BLaER1 treated with 17β-estradiol and CSF1 and Interleukin-3, amounts not matched to agents 10 nM and 100 nM (cell line): ENCODE data around the gene PLEKHM2.

ENCODE experiments used
- H3K27ac ChIP-seq, 11 experiments: shearing (Covaris generic); formaldehyde crosslinking; 2 replicates each; pipeline ENCODE4 v1.8.1; 2022
- H3K27me3 ChIP-seq, 11 experiments: shearing (Covaris generic); formaldehyde crosslinking; 2 replicates each; pipeline ENCODE4 v1.8.1; 2022
- H3K36me3 ChIP-seq, 11 experiments: shearing (Covaris generic); formaldehyde crosslinking; 2 replicates each; pipeline ENCODE4 v1.8.1; 2022
- H3K4me1 ChIP-seq, 10 experiments: shearing (Covaris generic); formaldehyde crosslinking; 2 replicates each; pipeline ENCODE4 v1.8.1; 2022
- H3K4me2 ChIP-seq, 11 experiments: shearing (Covaris generic); formaldehyde crosslinking; 2 replicates each; pipeline ENCODE4 v1.8.1; 2022
- H3K4me3 ChIP-seq, 10 experiments: shearing (Covaris generic); formaldehyde crosslinking; 2 replicates each; pipeline ENCODE4 v1.8.1; 2022
- H3K9ac ChIP-seq, 11 experiments: shearing (Covaris generic); formaldehyde crosslinking; 2 replicates each; pipeline ENCODE4 v1.8.1; 2022
- H3K9me3 ChIP-seq, 11 experiments: shearing (Covaris generic); formaldehyde crosslinking; replicated peaks in 1 of 11; 2 replicates each; pipeline ENCODE4 v1.8.1; 2022
- H4K20me1 ChIP-seq, 11 experiments: shearing (Covaris generic); formaldehyde crosslinking; 2 replicates each; pipeline ENCODE4 v1.8.1; 2022
- Cebpa-rat ChIP-seq, 11 experiments: shearing (Covaris generic); IDR thresholded peaks; 2 replicates each; pipeline ENCODE4 v1.8.1; 2022

PLEKHM2 gene

GRCh38 chr1:15734296-15734695 lies 50.2 kb downstream of the PLEKHM2 start:
- Histone ChIP-seq H3K4me2 (no peak overlapping the region), H3K27ac (no peak overlapping the region), H4K20me1 (peaks cover 0 to 90% (median 37%) of the 10 kb centered on the region in 11 experiments; a peak in 17 of 22 replicates), H3K9ac (no peak overlapping the region; a peak in 1 of 22 replicates), H3K4me3 (no peak overlapping the region), H3K36me3 (peaks cover 50 to 61% (median 57%) of the 10 kb centered on the region in 11 experiments), H3K9me3 (no peaks in the 10 kb centered on the region), H3K4me1 (peaks cover 8 to 18% (median 13%) of the 10 kb centered on the region in 10 experiments; a peak in 14 of 20 replicates), H3K27me3 (no peaks in the 10 kb centered on the region)
- no peak for TF ChIP-seq Cebpa-rat (IDR thresholded peaks at IDR 0.05)

DNA sequence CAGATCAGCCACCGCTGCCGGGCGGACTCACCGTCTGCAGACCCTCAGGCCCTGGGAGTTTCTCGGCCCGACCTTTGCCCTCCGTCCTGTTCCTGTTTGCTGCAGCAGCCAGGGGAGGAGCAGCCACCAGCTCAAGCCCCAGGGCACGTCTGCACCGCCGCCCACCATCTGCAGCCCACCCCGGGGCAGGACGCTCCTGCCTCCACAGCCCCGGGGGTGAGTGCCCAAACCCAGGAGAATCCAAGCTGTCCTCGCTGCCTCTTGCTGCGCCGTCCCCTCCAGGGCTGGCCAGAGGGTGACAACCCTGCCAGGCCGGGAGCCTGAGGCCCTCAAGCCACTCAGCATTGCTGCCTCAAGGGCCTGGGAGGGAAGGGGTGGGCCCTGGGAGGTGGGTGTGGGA lies 50.8 kb downstream of the PLEKHM2 start:
- Histone ChIP-seq H3K9ac (no peak overlapping the region; a peak in 1 of 22 replicates), H3K27me3 (no peaks in the 10 kb centered on the region), H4K20me1 (peaks cover 0 to 94% (median 37%) of the 10 kb centered on the region in 11 experiments; a peak in 17 of 22 replicates), H3K4me2 (no peak overlapping the region), H3K4me1 (peaks cover 8 to 18% (median 13%) of the 10 kb centered on the region in 10 experiments; a peak in 14 of 20 replicates), H3K9me3 (no peaks in the 10 kb centered on the region), H3K4me3 (no peak overlapping the region), H3K27ac (no peak overlapping the region), H3K36me3 (peaks cover 45 to 56% (median 53%) of the 10 kb centered on the region in 11 experiments)
- TF ChIP-seq Cebpa-rat (IDR thresholded peaks at IDR 0.05): no peak

GRCh38 chr1:15735304-15736037 lies 51.4 kb downstream of the PLEKHM2 start:
- Histone ChIP-seq H3K27me3 (no peaks in the 10 kb centered on the region), H3K4me3 (no peak overlapping the region), H3K27ac (no peak overlapping the region), H4K20me1 (peaks cover 0 to 97% (median 37%) of the 10 kb centered on the region in 11 experiments; a peak in 17 of 22 replicates), H3K4me1 (peaks cover 8 to 18% (median 13%) of the 10 kb centered on the region in 10 experiments; a peak in 14 of 20 replicates), H3K36me3 (peaks cover 41 to 51% (median 48%) of the 10 kb centered on the region in 11 experiments), H3K9ac (no peak overlapping the region), H3K9me3 (no peaks in the 10 kb centered on the region), H3K4me2 (no peak overlapping the region)
- TF ChIP-seq Cebpa-rat (IDR thresholded peaks at IDR 0.05): no peak

DNA sequence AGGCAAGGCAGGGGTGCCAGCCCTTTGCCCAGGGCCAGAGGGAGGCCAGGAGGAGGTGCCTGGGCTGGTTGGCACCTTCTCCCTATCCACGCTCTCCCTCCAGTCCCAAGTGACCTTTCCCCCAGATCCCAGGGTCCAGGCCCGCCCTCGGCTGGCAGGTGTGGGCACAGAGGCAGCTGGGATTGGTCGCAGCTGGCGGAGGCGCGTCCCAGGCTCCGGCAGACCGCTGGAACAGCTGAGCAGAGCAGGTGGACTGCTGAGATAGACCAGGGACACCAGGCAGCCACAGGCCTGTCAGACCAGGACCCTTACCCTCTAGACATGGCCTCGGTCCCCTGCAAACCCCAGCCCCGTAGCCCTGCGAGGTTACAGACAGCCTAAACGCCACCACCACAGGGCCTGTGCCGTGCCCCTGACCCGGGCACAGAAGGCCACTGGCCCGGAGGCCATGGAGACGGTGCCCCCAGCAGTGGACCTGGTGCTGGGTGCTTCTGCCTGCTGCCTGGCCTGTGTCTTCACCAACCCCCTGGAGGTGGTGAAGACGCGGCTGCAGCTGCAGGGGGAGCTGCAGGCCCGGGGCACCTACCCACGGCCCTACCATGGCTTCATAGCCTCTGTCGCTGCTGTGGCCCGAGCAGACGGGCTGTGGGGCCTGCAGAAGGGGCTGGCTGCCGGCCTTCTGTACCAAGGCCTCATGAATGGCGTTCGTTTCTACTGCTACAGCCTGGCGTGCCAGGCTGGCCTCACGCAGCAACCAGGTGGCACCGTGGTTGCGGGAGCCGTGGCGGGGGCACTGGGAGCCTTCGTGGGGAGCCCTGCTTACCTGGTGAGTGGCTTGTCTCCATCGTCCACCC lies 52.1 kb downstream of the PLEKHM2 start, which contains the start of gene SLC25A34:
Gene SLC25A34, plus strand, starts transcription at position 221 of the 854 bp plus-strand sequence. Its CDS starts 228 bp downstream, at position 449.
- Histone ChIP-seq H3K4me1 (peaks cover 8 to 18% (median 13%) of the 10 kb centered on the region in 10 experiments; a peak in 14 of 20 replicates), H3K4me3 (no peak within 1 kb of the TSS), H3K9ac (no peak within 1 kb of the TSS), H4K20me1 (peaks cover 0 to 97% (median 31%) of the 10 kb centered on the region in 11 experiments; a peak in 17 of 22 replicates), H3K4me2 (no peak within 1 kb of the TSS), H3K27me3 (no peaks in the 10 kb centered on the region), H3K9me3 (no peaks in the 10 kb centered on the region), H3K36me3 (peaks cover 33 to 43% (median 41%) of the 10 kb centered on the region in 11 experiments), H3K27ac (no peak within 1 kb of the TSS)
- TF ChIP-seq Cebpa-rat (IDR thresholded peaks at IDR 0.05): no peak

DNA sequence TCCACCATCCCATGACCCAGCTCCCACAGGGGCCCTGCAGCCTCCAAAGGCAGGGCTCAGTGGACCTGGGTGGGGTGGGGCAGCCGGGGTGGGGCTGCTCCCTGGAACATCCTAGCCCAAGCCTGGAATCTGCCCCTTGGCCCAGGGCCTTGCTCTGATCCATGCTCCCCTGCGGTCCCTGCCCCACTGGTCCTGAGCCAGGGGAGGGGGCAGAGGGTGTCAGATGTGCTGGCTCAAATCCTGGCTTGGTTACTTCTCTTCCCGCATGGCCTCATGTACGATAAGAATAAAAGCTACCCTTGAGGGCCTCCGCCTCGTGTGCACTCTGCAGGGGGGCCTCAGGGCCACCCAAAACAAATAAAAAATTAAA lies 52.8 kb downstream of the PLEKHM2 start:
- Histone ChIP-seq H4K20me1 (peaks cover 0 to 95% (median 27%) of the 10 kb centered on the region in 11 experiments; a peak in 17 of 22 replicates), H3K27me3 (no peaks in the 10 kb centered on the region), H3K4me1 (peaks cover 8 to 18% (median 13%) of the 10 kb centered on the region in 10 experiments; a peak in 14 of 20 replicates), H3K4me3 (no peak overlapping the region), H3K27ac (no peak overlapping the region), H3K9ac (no peak overlapping the region), H3K9me3 (no peaks in the 10 kb centered on the region), H3K4me2 (no peak overlapping the region), H3K36me3 (peaks cover 27 to 37% (median 34%) of the 10 kb centered on the region in 11 experiments)
- TF ChIP-seq Cebpa-rat (IDR thresholded peaks at IDR 0.05): no peak

DNA sequence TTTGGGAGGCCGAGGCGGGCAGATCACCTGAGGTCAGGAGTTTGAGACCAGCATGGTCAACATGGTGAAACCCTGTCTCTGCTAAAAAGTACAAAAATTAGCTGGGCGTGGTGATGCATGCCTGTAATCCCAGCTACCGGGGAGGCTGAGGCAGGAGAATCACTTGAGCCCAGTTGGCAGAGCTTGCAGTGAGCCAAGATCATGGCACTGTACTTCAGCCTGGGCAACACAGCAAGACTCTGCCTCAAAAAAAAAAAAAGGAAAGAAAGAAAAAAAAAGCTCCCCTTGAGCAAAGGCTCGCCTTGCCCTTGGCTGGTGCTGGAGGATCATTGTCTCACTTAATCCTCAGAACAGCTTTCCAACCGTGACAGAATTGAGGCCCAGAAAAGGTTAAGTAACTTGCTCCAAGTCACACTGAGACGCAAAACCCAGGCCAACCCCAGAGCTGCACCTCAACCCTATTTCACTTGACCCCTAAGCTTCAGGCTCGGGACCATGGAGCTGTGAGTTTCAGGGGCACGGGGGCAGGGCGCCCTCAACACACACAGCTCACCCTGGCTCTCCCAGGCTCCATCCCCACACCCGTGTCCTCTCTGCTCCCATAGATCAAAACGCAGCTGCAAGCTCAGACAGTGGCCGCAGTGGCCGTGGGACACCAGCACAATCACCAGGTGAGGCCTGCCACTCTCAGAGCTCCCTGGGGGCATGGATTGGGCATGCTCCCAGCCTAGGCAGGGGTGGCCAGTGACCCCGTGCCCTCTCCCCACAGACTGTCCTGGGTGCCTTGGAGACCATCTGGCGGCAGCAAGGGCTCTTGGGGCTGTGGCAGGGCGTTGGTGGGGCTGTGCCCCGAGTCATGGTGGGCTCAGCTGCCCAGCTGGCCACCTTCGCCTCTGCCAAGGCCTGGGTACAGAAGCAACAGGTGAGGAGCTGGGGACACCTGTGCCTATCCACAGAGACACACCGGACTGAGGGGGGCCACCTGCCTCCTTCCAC lies 53.5 kb downstream of the PLEKHM2 start:
- Histone ChIP-seq H3K9ac (peak overlapping the region in 2 of 11 experiments; percentile 5 to 19; a peak in 2 of 22 replicates), H3K4me2 (peak overlapping the region in 5 of 11 experiments; percentile 23 to 36 (median 29); a peak in 6 of 22 replicates), H3K4me3 (no peak overlapping the region), H3K27me3 (no peaks in the 10 kb centered on the region), H3K27ac (no peak overlapping the region; a peak in 1 of 22 replicates), H3K36me3 (peaks cover 19 to 29% (median 27%) of the 10 kb centered on the region in 11 experiments), H3K4me1 (peaks cover 8 to 19% (median 13%) of the 10 kb centered on the region in 10 experiments; a peak in 14 of 20 replicates), H4K20me1 (peaks cover 0 to 87% (median 20%) of the 10 kb centered on the region in 11 experiments; a peak in 17 of 22 replicates), H3K9me3 (no peaks in the 10 kb centered on the region)
- TF ChIP-seq Cebpa-rat (IDR thresholded peaks at IDR 0.05): no peak

GRCh38 chr1:15738416-15739113 lies 54.4 kb downstream of the PLEKHM2 start:
- Histone ChIP-seq H3K9ac (peak overlapping the region in 3 of 11 experiments; percentile 5 to 26 (median 19); a peak in 2 of 22 replicates), H3K4me2 (peak overlapping the region in 5 of 11 experiments; percentile 23 to 36 (median 29); a peak in 6 of 22 replicates), H3K27me3 (no peaks in the 10 kb centered on the region), H4K20me1 (peaks cover 0 to 78% (median 13%) of the 10 kb centered on the region in 11 experiments; a peak in 16 of 22 replicates), H3K36me3 (peaks cover 10 to 20% (median 18%) of the 10 kb centered on the region in 11 experiments; a peak in 21 of 22 replicates), H3K4me3 (no peak overlapping the region), H3K9me3 (no peaks in the 10 kb centered on the region), H3K27ac (no peak overlapping the region), H3K4me1 (peaks cover 8 to 28% (median 19%) of the 10 kb centered on the region in 10 experiments; a peak in 16 of 20 replicates)
- no peak for TF ChIP-seq Cebpa-rat (IDR thresholded peaks at IDR 0.05)
